NCI-H345 treated with DMSO at 0.1 percent for 48 hours (cell line): ENCODE results near the gene ELOVL6.
A peak's percentile ranks its signal among the peaks of the same experiment; 100 is the strongest.
"Not testable (repeated sequence)": the region's sequence is repeated elsewhere in the genome, so short reads cannot be mapped to it uniquely, and the experiment has no call there.

Experiments used
- DNase-seq: peaks from one replicate; lab custom pipeline; 2025; ENCODE audit not compliant: unreplicated experiment; lab: John Stamatoyannopoulos, UW

The ELOVL6 gene

GRCh38 chr4:110039164-110039563, 159.3 kb downstream of the ELOVL6 start:
- not testable (repeated sequence) for DNase-seq

GRCh38 chr4:110034026-110034393, 164.4 kb downstream of the ELOVL6 start:
- no peak for DNase-seq

GRCh38 chr4:110033355-110034025, 164.9 kb downstream of the ELOVL6 start:
- no peak for DNase-seq

- no peak for DNase-seq
These were observed 165.8 kb downstream of the ELOVL6 start for GRCh38 chr4:110032603-110033002.

- DNase-seq: no peak
These were observed 172.7 kb downstream of the ELOVL6 start for GRCh38 chr4:110025718-110026117.

- no peak for DNase-seq
These were observed 173.4 kb downstream of the ELOVL6 start for GRCh38 chr4:110025056-110025455.

GRCh38 chr4:110022457-110022856, 176.0 kb downstream of the ELOVL6 start:
- no peak for DNase-seq

- no peak for DNase-seq
These were observed 177.6 kb downstream of the ELOVL6 start for GRCh38 chr4:110020646-110021443.

GRCh38 chr4:110020139-110020538, 178.3 kb downstream of the ELOVL6 start:
- no peak for DNase-seq

- no peak for DNase-seq
These were observed 179.3 kb downstream of the ELOVL6 start for GRCh38 chr4:110019153-110019552.

GRCh38 chr4:110014233-110014632, 184.2 kb downstream of the ELOVL6 start:
- DNase-seq: no peak

- no peak for DNase-seq
These were observed 185.5 kb downstream of the ELOVL6 start for GRCh38 chr4:110012917-110013316.

GRCh38 chr4:110010797-110011196, 187.6 kb downstream of the ELOVL6 start:
- DNase-seq: no peak

- peak; percentile 85 for DNase-seq
These were observed 188.9 kb downstream of the ELOVL6 start for GRCh38 chr4:110009550-110009949.

- no peak for DNase-seq
These were observed 189.9 kb downstream of the ELOVL6 start for GRCh38 chr4:110008540-110008939.

- DNase-seq: no peak
These were observed 191.2 kb downstream of the ELOVL6 start for GRCh38 chr4:110007217-110007616.

- peak; percentile 30 for DNase-seq
These were observed 192.9 kb downstream of the ELOVL6 start for GRCh38 chr4:110005461-110006056.

- no peak for DNase-seq
These were observed 193.9 kb downstream of the ELOVL6 start for GRCh38 chr4:110004556-110004955.

GRCh38 chr4:110003401-110004187, 194.8 kb downstream of the ELOVL6 start:
- no peak for DNase-seq

GRCh38 chr4:110002326-110002725, 196.1 kb downstream of the ELOVL6 start:
- DNase-seq: no peak

- no peak for DNase-seq
These were observed 198.9 kb downstream of the ELOVL6 start for GRCh38 chr4:109999585-109999912.
